T47D (cell line): ENCODE results near the gene ZNF236.
"Not testable (repeated sequence)": the region's sequence is repeated elsewhere in the genome, so short reads cannot be mapped to it uniquely, and the experiment has no call there.

Experiments
- DNase-seq, 2 experiments: peaks; one replicate each; pipeline versions ENCODE4 v3.0.0 to v3.0.0-alpha.2; 2011 to 2012; ENCODE audit warnings: low read depth in 1 of 2, low spot score in 1 of 2
- JUND ChIP-seq: IDR thresholded peaks from 2 replicates; pipeline ENCODE4 v1.6.1; 2012; ENCODE audit warnings: low read depth
- in situ Hi-C: cut with HindIII; loops from 2 replicates; pipeline ENCODE4 v1.10.0; 2016; ENCODE audit warnings: low sequenced_read_pairs, low pct_unique_long_range_greater_than_20kb

The ZNF236 gene

GRCh38 chr18:76953583-76954233, 131.4 kb downstream of the ZNF236 start:
- TF ChIP-seq JUND: no peak
- in situ Hi-C loops: no loop called here
- peak in 1 of 2 experiments; percentile 6 for DNase-seq

- in situ Hi-C loops: no loop called here
- TF ChIP-seq JUND: no peak
- no peak for DNase-seq
These were observed 133.3 kb downstream of the ZNF236 start for GRCh38 chr18:76955524-76956170.

GRCh38 chr18:76956648-76957047, 134.3 kb downstream of the ZNF236 start:
- no peak for TF ChIP-seq JUND
- in situ Hi-C loops: no loop called here
- DNase-seq: no peak

GRCh38 chr18:76957384-76958355, 135.3 kb downstream of the ZNF236 start:
- no peak for TF ChIP-seq JUND
- in situ Hi-C loops: no loop called here
- DNase-seq: no peak

- DNase-seq: no peak
- TF ChIP-seq JUND: no peak
- in situ Hi-C loops: no loop called here
These were observed 136.5 kb downstream of the ZNF236 start for GRCh38 chr18:76958692-76959341.

- DNase-seq: no peak
- TF ChIP-seq JUND: no peak
- in situ Hi-C loops: no loop called here
These were observed 137.2 kb downstream of the ZNF236 start for GRCh38 chr18:76959605-76960004.

- DNase-seq: no peak
- in situ Hi-C loops: no loop called here
- no peak for TF ChIP-seq JUND
These were observed 138.2 kb downstream of the ZNF236 start for GRCh38 chr18:76960528-76961035.

- in situ Hi-C loops: no loop called here
- DNase-seq: no peak
- TF ChIP-seq JUND: no peak
These were observed 140.5 kb downstream of the ZNF236 start for GRCh38 chr18:76962851-76963250.

- no peak for TF ChIP-seq JUND
- no peak for DNase-seq
- in situ Hi-C loops: no loop called here
These were observed 141.6 kb downstream of the ZNF236 start for GRCh38 chr18:76963936-76964335.

GRCh38 chr18:76965555-76966151, 143.3 kb downstream of the ZNF236 start:
- in situ Hi-C loops, DNase-seq: not testable (repeated sequence)

GRCh38 chr18:76967299-76967698, 144.9 kb downstream of the ZNF236 start:
- DNase-seq, in situ Hi-C loops: not testable (repeated sequence)
